ENCODE measurements around the gene PRRT1B. TPM values are rescaled to one million over a fixed set of nuclear protein-coding genes. Genes with fewer than 3 reads are reported as not detected.
A peak's percentile ranks its signal among the peaks of the same experiment; 100 is the strongest.

The PRRT1B gene
- total and polyA plus RNA-seq, 2 of the 4 experiments (the other 2 are of a cell fraction), result not detected

- Histone ChIP-seq H2AFZ (replicated peaks; ENCODE audit: low read length, poor library complexity) (no peak overlapping the region), H4K5ac (ENCODE audit: low read depth, low read length) (no peak overlapping the region), H3K56ac (ENCODE audit: extremely low read depth, insufficient read depth, low read length) (no peak overlapping the region), H4K20me1 (ENCODE audit: insufficient read depth, low read length) (no peaks in the 10 kb centered on the region), H2AK9ac (replicated peaks; ENCODE audit: low read depth, low read length, poor library complexity) (no peak overlapping the region), H3K9me3 (ENCODE audit: control insufficient read depth, insufficient read depth, low read length) (no peaks in the 10 kb centered on the region), H3K27me3 (ENCODE audit: control insufficient read depth, insufficient read depth, low read length) (no peaks in the 10 kb centered on the region), H3K4ac (ENCODE audit: low read depth, low read length) (no peak overlapping the region), H3K18ac (ENCODE audit: low read depth, low read length) (no peak overlapping the region), H3K4me3 (ENCODE audit: insufficient read depth, low read depth, low read length) (no peak overlapping the region), H3K9me1 (ENCODE audit: insufficient read depth, low read length) (0 out of 2 replicates have a peak, but pooled peaks cover 3% of the 10 kb centered on the region), H2AK5ac (ENCODE audit: low read depth, low read length) (no peak overlapping the region), H2BK5ac (ENCODE audit: low read depth, low read length, poor library complexity, severe bottlenecking) (no peak overlapping the region), H3K14ac (replicated peaks; ENCODE audit: low read depth, low read length) (no peak overlapping the region), H2BK20ac (ENCODE audit: low read depth, low read length) (no peak overlapping the region), H3K79me1 (ENCODE audit: low read depth in 1 of 2, low read length in 2 of 2) (no peaks in the 10 kb centered on the region), H2BK15ac (ENCODE audit: low read depth, low read length) (no peak overlapping the region), H3K23ac (ENCODE audit: low read depth, low read length) (no peak overlapping the region), H4K91ac (ENCODE audit: insufficient read depth, low read depth, low read length) (no peak overlapping the region), H3K4me1 (ENCODE audit: control insufficient read depth, insufficient read depth, low read length) (no peaks in the 10 kb centered on the region), H2BK120ac (ENCODE audit: low read depth, low read length) (no peak overlapping the region), H3K4me2 (ENCODE audit: low read depth, low read length) (no peak overlapping the region), H3K36me3 (ENCODE audit: control insufficient read depth, insufficient read depth, low read length) (peaks cover 41% of the 10 kb centered on the region), H3K9ac (ENCODE audit: low read depth, low read length) (no peak overlapping the region), H4K8ac (ENCODE audit: low read depth in 2 of 2, low read length in 2 of 2) (no peak overlapping the region), H3K27ac (ENCODE audit: insufficient read depth, low read length) (no peak overlapping the region)
- 92% methylated on average over 2 of the region's 25 CpGs; no CpG with 5 or more reads in 1 of the 2 experiments for WGBS, 2 experiments (ENCODE audit: extremely low coverage in 2 of 2, insufficient read length in 1 of 2)
- DNase-seq (no peak), ATAC-seq (ENCODE audit: low read depth) (no peak)
- dilution Hi-C loops (cut with HindIII; ENCODE audit: low sequenced_read_pairs, unreplicated experiment), result no loop called here
- in situ Hi-C loops (cut with MboI; ENCODE audit: low sequenced_read_pairs), result loop anchor here (25.0 kb wide), 1 partner anchor 685 kb away; no protein-coding TSS in a partner anchor
- intact Hi-C loops (cut with micrococcal nuclease), result no loop called here
- no peak for TF ChIP-seq MAZ (IDR thresholded peaks at IDR 0.05; ENCODE audit: borderline replicate concordance, low read depth, low read length)
- no peak for TF ChIP-seq CTCF (conservative IDR thresholded peaks at IDR 0.05; ENCODE audit: low read depth, low read length)
- no peak for TF ChIP-seq ELK1 (IDR thresholded peaks at IDR 0.05; ENCODE audit: borderline replicate concordance, low read depth, low read length)
- BruUV-seq (replicated peaks), result TSS peak; percentile 60
- ChIA-PET CTCF (no interaction called here), POLR2A (ENCODE audit: unreplicated experiment) (no interaction called here)
Observed at GRCh38 chr9:131577005-131578000, 32.0 kb downstream of the PRRT1B start.

Data from IMR-90 (cell line).